ENCODE measurements around the gene CPT2.

DNA sequence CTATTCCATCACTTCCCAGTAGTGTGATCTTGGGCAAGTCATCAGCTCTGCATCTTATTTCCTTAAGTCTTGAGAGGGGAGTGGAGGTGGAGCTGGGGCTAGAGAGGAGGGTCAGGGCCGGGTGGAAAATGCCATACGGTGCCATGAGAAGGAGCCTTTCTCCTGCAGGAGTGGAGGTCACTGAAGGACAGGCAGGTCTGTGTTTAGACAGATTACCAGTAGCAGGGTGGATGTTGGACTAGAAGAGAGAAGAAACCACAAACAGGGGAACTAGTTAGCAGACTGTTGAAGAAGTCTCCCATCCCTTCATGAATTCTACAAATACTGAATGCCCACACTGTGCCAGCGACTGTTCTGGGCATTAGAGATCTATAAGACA lies 13.9 kb upstream of the CPT2 start:
- TF ChIP-seq CTCF (IDR thresholded peaks at IDR 0.05) (no peak), EP300 (IDR thresholded peaks at IDR 0.05) (no peak), POLR2A (IDR thresholded peaks at IDR 0.05) (no peak)
